ENCODE measurements around the gene ARHGEF28.

- TF ChIP-seq CTCF (IDR thresholded peaks at IDR 0.05; ENCODE audit: low read depth, low read length, poor library complexity, severe bottlenecking) = no peak
- no peak for TF ChIP-seq EZH2phosphoT487 (IDR thresholded peaks at IDR 0.05; ENCODE audit: borderline replicate concordance, low read length)
Observed at GRCh38 chr5:73732045-73732444, 106.0 kb downstream of the ARHGEF28 start.

All from DOHH2 (cell line).